ENCODE results near the gene AICDA.

DNA sequence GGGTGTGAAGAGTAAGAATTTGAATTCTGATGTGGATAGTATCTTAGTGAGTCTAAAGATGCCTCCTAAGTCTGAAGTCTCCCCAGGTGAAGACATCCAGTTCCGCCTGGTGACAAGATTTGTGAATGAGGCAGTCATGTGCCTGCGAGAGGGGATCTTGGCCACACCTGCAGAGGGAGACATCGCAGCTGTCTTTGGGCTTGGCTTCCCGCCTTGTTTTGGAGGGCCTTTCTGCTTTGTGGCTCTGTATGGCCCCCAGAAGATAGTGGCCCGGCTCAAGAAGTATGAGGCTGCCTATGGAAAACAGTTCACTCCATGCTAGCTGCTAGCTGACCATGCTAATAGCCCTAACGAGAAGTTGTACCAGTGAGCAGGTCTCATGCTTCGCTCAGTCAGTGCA lies 24.6 kb upstream of the AICDA start:
- TF ChIP-seq EP300 (IDR thresholded peaks at IDR 0.05) (no peak), POLR2AphosphoS5 (IDR thresholded peaks at IDR 0.05) (no peak)
